Astrocyte of the cerebellum (primary cell): ENCODE measurements around the gene SLC1A3.

ENCODE experiments used
- DNase-seq: peaks from one replicate; pipeline ENCODE4 v3.0.0-alpha.2; 2011; ENCODE audit warnings: low read depth
- H3K4me3 ChIP-seq: 2 replicates; pipeline ENCODE4 v1.5.1; 2011; ENCODE audit warnings: mild to moderate bottlenecking, low read depth, low read length, moderate library complexity
- in situ Hi-C: cut with HindIII; loops from 2 replicates; pipeline ENCODE4 v1.10.0; 2017; ENCODE audit warnings: low sequenced_read_pairs
- TF ChIP-seq, protein P1 (sequence below): IDR thresholded peaks from 2 replicates; pipeline ENCODE4 v1.5.1; 2012; ENCODE audit warnings: low read length, low read depth, moderate library complexity, mild to moderate bottlenecking; ENCODE audit errors: missing control alignments

Gene SLC1A3

GRCh38 chr5:36630201-36631145 lies 24.1 kb downstream of the SLC1A3 start:
- TF ChIP-seq, protein P1, sequence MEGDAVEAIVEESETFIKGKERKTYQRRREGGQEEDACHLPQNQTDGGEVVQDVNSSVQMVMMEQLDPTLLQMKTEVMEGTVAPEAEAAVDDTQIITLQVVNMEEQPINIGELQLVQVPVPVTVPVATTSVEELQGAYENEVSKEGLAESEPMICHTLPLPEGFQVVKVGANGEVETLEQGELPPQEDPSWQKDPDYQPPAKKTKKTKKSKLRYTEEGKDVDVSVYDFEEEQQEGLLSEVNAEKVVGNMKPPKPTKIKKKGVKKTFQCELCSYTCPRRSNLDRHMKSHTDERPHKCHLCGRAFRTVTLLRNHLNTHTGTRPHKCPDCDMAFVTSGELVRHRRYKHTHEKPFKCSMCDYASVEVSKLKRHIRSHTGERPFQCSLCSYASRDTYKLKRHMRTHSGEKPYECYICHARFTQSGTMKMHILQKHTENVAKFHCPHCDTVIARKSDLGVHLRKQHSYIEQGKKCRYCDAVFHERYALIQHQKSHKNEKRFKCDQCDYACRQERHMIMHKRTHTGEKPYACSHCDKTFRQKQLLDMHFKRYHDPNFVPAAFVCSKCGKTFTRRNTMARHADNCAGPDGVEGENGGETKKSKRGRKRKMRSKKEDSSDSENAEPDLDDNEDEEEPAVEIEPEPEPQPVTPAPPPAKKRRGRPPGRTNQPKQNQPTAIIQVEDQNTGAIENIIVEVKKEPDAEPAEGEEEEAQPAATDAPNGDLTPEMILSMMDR, result no peak
- no peak overlapping the region for H3K4me3 ChIP-seq
- DNase-seq, result no peak
- in situ Hi-C loops, result no loop called here

- H3K4me3 ChIP-seq, result no peak overlapping the region
- DNase-seq, result no peak
- TF ChIP-seq, protein P1, result no peak
- in situ Hi-C loops, result no loop called here
These were observed 24.7 kb downstream of the SLC1A3 start for GRCh38 chr5:36631154-36631553.

- DNase-seq, result no peak
- in situ Hi-C loops, result no loop called here
- no peak overlapping the region for H3K4me3 ChIP-seq
These were observed 25.4 kb downstream of the SLC1A3 start for GRCh38 chr5:36631620-36632362.

GRCh38 chr5:36632363-36632664 lies 25.9 kb downstream of the SLC1A3 start:
- TF ChIP-seq, protein P1, result no peak
- H3K4me3 ChIP-seq, result no peak overlapping the region
- in situ Hi-C loops, result no loop called here
- DNase-seq, result no peak

More at GRCh38 chr5:36631620-36632362, 25.4 kb downstream of the SLC1A3 start:
- TF ChIP-seq, protein P1, result no peak

DNA sequence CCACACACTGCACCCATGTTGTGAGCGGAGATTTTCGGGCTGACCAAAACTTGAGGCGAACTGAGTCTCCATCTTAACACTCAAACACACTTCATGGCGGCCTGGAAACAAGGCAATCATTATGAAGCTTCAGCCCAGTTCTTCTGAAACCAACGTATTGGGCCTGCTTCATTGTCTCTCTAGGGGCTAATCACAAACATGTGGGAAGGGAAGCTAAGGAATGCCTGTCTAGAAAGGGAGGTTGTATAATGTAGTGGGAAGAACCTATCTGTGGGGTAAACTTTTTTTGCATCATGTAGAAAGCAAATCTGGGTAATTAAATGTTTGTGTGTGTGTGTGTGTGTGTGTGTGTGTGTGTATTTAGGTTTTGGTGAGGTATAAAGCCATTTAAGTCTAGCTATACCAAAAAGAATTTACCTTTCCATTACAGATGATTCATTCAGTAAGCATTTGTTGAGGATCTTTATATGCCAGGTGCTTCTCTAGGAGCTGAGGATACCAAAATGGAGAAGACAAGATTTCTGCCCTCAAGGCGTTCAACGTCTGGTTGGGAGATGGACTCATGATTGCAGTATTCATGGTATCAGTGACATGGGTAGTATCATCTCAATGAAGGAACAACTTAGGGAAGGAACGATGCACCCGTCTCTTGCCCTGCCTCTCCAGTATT lies 29.4 kb downstream of the SLC1A3 start:
- TF ChIP-seq, protein P1, result no peak
- DNase-seq, result no peak
- H3K4me3 ChIP-seq, result no peak overlapping the region
- in situ Hi-C loops, result no loop called here

GRCh38 chr5:36637101-36637500 lies 30.7 kb downstream of the SLC1A3 start:
- no peak overlapping the region for H3K4me3 ChIP-seq
- in situ Hi-C loops, result no loop called here
- TF ChIP-seq, protein P1, result no peak
- no peak for DNase-seq
